ENCODE data around the gene CASKIN1. TPM values are rescaled to one million over a fixed set of nuclear protein-coding genes. Genes with fewer than 3 reads are reported as not detected.

The CASKIN1 gene
- 0.66 TPM for total RNA-seq
- 0.30 TPM for polyA plus RNA-seq (ENCODE audit: insufficient read depth, low read depth, low replicate concordance)
- long read RNA-seq, donor 1: 0 reads
- long read RNA-seq, donor 2: 0 reads
- long read RNA-seq, donor 3: 0 reads
- long read RNA-seq, donor 4: 0 reads
- long read RNA-seq, donor 5: 0 reads
- long read RNA-seq, donor 6: 0 reads
- long read RNA-seq, donor 7: 0 reads
- long read RNA-seq, donor 8, partial matches to known transcripts: 33 of 49 reads
- long read RNA-seq, donor 8, other reads (novel, unspliced or antisense): 16 of 49 reads
- long read RNA-seq, donor 9: 0 reads
- long read RNA-seq, donor 10, partial matches to known transcripts: 47 of 54 reads
- long read RNA-seq, donor 10, other reads (novel, unspliced or antisense): 7 of 54 reads

GRCh38 chr16:2196162-2196980 is at the start of gene CASKIN1:
Gene CASKIN1, minus strand, starts transcription at chr16:2196605. Its CDS starts 173 bp downstream, at chr16:2196432.
- intact Hi-C loops (cut with DNase I): no loop called here
- Histone ChIP-seq H3K9me3 (ENCODE audit: control insufficient read depth in 2 of 3, insufficient read depth in 1 of 3, low read length in 3 of 3) (no peaks in the 10 kb centered on the region), H3K4me3 (ENCODE audit: low read length in 3 of 3) (no peak within 1 kb of the TSS), H3K4me1 (ENCODE audit: control insufficient read depth in 2 of 3, insufficient read depth in 2 of 3, low read depth in 1 of 3, low read length in 3 of 3) (peaks cover 0 to 3% (median 0%) of the 10 kb centered on the region in 3 donors), H3K27ac (ENCODE audit: low read depth in 2 of 2, low read length in 2 of 2) (no peak within 1 kb of the TSS), H3K27me3 (ENCODE audit: control insufficient read depth, insufficient read depth, low read length) (no peaks in the 10 kb centered on the region), H3K36me3 (ENCODE audit: control insufficient read depth in 2 of 3, insufficient read depth in 3 of 3, low read length in 3 of 3) (no peaks in the 10 kb centered on the region), H3K9ac (ENCODE audit: low read length in 3 of 3) (no peak within 1 kb of the TSS)
- FAIRE-seq: no peak
- TF ChIP-seq, protein P1, sequence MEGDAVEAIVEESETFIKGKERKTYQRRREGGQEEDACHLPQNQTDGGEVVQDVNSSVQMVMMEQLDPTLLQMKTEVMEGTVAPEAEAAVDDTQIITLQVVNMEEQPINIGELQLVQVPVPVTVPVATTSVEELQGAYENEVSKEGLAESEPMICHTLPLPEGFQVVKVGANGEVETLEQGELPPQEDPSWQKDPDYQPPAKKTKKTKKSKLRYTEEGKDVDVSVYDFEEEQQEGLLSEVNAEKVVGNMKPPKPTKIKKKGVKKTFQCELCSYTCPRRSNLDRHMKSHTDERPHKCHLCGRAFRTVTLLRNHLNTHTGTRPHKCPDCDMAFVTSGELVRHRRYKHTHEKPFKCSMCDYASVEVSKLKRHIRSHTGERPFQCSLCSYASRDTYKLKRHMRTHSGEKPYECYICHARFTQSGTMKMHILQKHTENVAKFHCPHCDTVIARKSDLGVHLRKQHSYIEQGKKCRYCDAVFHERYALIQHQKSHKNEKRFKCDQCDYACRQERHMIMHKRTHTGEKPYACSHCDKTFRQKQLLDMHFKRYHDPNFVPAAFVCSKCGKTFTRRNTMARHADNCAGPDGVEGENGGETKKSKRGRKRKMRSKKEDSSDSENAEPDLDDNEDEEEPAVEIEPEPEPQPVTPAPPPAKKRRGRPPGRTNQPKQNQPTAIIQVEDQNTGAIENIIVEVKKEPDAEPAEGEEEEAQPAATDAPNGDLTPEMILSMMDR (IDR thresholded peaks at IDR 0.05; ENCODE audit: borderline replicate concordance, extremely low read depth, insufficient read depth): no peak
- DNase-seq: peak in 2 of 5 donors; percentile 43 to 58

GRCh38 chr16:2244926-2245795 is 48.8 kb upstream of the CASKIN1 start:
- peak in 1 of 5 donors; percentile 49 for DNase-seq
- Histone ChIP-seq H3K36me3 (ENCODE audit: control insufficient read depth in 2 of 3, insufficient read depth in 3 of 3, low read length in 3 of 3) (peaks cover 0 to 40% (median 15%) of the 10 kb centered on the region in 3 donors), H3K27me3 (ENCODE audit: control insufficient read depth, insufficient read depth, low read length) (no peaks in the 10 kb centered on the region), H3K27ac (ENCODE audit: low read depth in 2 of 2, low read length in 2 of 2) (no peak overlapping the region), H3K4me3 (ENCODE audit: low read length in 3 of 3) (no peak overlapping the region), H3K9me3 (ENCODE audit: control insufficient read depth in 2 of 3, insufficient read depth in 1 of 3, low read length in 3 of 3) (no peaks in the 10 kb centered on the region), H3K9ac (ENCODE audit: low read length in 3 of 3) (no peak overlapping the region), H3K4me1 (ENCODE audit: control insufficient read depth in 2 of 3, insufficient read depth in 2 of 3, low read depth in 1 of 3, low read length in 3 of 3) (no peaks in the 10 kb centered on the region)
- TF ChIP-seq, protein P1 (IDR thresholded peaks at IDR 0.05; ENCODE audit: borderline replicate concordance, extremely low read depth, insufficient read depth): no peak
- no peak for FAIRE-seq
- intact Hi-C loops (cut with DNase I): no loop called here

- DNase-seq (peak in 2 of 5 donors; percentile 36 to 70), FAIRE-seq (no peak)
- Histone ChIP-seq H3K27me3 (ENCODE audit: control insufficient read depth, insufficient read depth, low read length) (no peaks in the 10 kb centered on the region), H3K36me3 (ENCODE audit: control insufficient read depth in 2 of 3, insufficient read depth in 3 of 3, low read length in 3 of 3) (peaks cover 0 to 40% (median 15%) of the 10 kb centered on the region in 3 donors), H3K9me3 (ENCODE audit: control insufficient read depth in 2 of 3, insufficient read depth in 1 of 3, low read length in 3 of 3) (no peaks in the 10 kb centered on the region), H3K27ac (ENCODE audit: low read depth in 2 of 2, low read length in 2 of 2) (no peak overlapping the region), H3K4me1 (ENCODE audit: control insufficient read depth in 2 of 3, insufficient read depth in 2 of 3, low read depth in 1 of 3, low read length in 3 of 3) (no peaks in the 10 kb centered on the region), H3K4me3 (ENCODE audit: low read length in 3 of 3) (no peak overlapping the region), H3K9ac (ENCODE audit: low read length in 3 of 3) (no peak overlapping the region)
- TF ChIP-seq, protein P1 (IDR thresholded peaks at IDR 0.05; ENCODE audit: borderline replicate concordance, extremely low read depth, insufficient read depth): no peak
- intact Hi-C loops (cut with DNase I): no loop called here
These were observed 47.9 kb upstream of the CASKIN1 start for GRCh38 chr16:2244301-2244700.

All from kidney (tissue), 22 donors.